ENCODE measurements around the gene MTIF2.

GRCh38 chr2:55242617-55243016, 26.4 kb downstream of the MTIF2 start:
- TF ChIP-seq CTCF (IDR thresholded peaks at IDR 0.05; ENCODE audit: low read depth, low read length, poor library complexity, severe bottlenecking) (no peak), EZH2phosphoT487 (IDR thresholded peaks at IDR 0.05; ENCODE audit: borderline replicate concordance, low read length) (no peak)
